Measurements from ENCODE around the gene G6PC3.
A peak's percentile ranks its signal among the peaks of the same experiment; 100 is the strongest.
"Not testable (repeated sequence)": the region's sequence is repeated elsewhere in the genome, so short reads cannot be mapped to it uniquely, and the experiment has no call there.

G6PC3 gene

GRCh38 chr17:44110011-44110686, 39.6 kb downstream of the G6PC3 start:
- DNase-seq: no peak

- DNase-seq: peak; percentile 18 to 44
Observed at GRCh38 chr17:44110823-44111633, 40.5 kb downstream of the G6PC3 start.

GRCh38 chr17:44111777-44112176, 41.2 kb downstream of the G6PC3 start:
- no peak for DNase-seq

- no peak for DNase-seq
Observed at GRCh38 chr17:44112284-44113280, 42.0 kb downstream of the G6PC3 start.

- no peak for DNase-seq
Observed at GRCh38 chr17:44113382-44113781, 42.8 kb downstream of the G6PC3 start.

- DNase-seq: no peak
Observed at GRCh38 chr17:44113868-44114840, 43.6 kb downstream of the G6PC3 start.

- peak in 1 of 2 donors; percentile 26 for DNase-seq
Observed at GRCh38 chr17:44115585-44116415, 45.3 kb downstream of the G6PC3 start.

- no peak for DNase-seq
Observed at GRCh38 chr17:44117351-44117750, 46.8 kb downstream of the G6PC3 start.

GRCh38 chr17:44118427-44119050, 48.0 kb downstream of the G6PC3 start:
- DNase-seq: no peak

GRCh38 chr17:44119062-44119461, 48.5 kb downstream of the G6PC3 start:
- DNase-seq: no peak

GRCh38 chr17:44119798-44120197, 49.3 kb downstream of the G6PC3 start:
- no peak for DNase-seq

GRCh38 chr17:44120281-44120680, 49.7 kb downstream of the G6PC3 start:
- DNase-seq: not testable (repeated sequence)

GRCh38 chr17:44120851-44121605, 50.5 kb downstream of the G6PC3 start:
- DNase-seq: no peak

GRCh38 chr17:44121997-44122815, 51.7 kb downstream of the G6PC3 start:
- no peak for DNase-seq

GRCh38 chr17:44122816-44123355, 52.4 kb downstream of the G6PC3 start:
- DNase-seq: no peak

GRCh38 chr17:44123356-44124117, 53.0 kb downstream of the G6PC3 start, which contains the start of gene HDAC5:
Gene HDAC5 (minus strand): TSS chr17:44123641. CDS start chr17:44117515, 6,126 bp downstream.
- peak; percentile 93 to 94 for DNase-seq

- no peak for DNase-seq
Observed at GRCh38 chr17:44124118-44124438, 53.5 kb downstream of the G6PC3 start.
